Smooth muscle cell (in vitro differentiated cells): ENCODE results near the gene DOCK8. TPM values are rescaled to one million over a fixed set of nuclear protein-coding genes. Genes with fewer than 3 reads are reported as not detected.

ENCODE experiments used
- DNase-seq: peaks from one replicate; lab custom pipeline; 2025; ENCODE audit not compliant: unreplicated experiment; lab: John Stamatoyannopoulos, UW
- H2AFZ ChIP-seq: fragments of 200-600 bp; sonication (generic); 2 replicates; pipeline ENCODE4 v1.6.0; 2016; ENCODE audit warnings: antibody characterized with exemption, low read depth, mild to moderate bottlenecking
- H3F3A ChIP-seq: fragments of 200-600 bp; sonication (generic); 2 replicates; pipeline ENCODE4 v1.6.0; 2017; ENCODE audit warnings: antibody characterized with exemption, low read depth
- H3K27ac ChIP-seq: fragments of 200-600 bp; sonication (generic); 2 replicates; pipeline ENCODE4 v1.5.1; 2016; ENCODE audit warnings: low read depth, mild to moderate bottlenecking
- H3K27me3 ChIP-seq: fragments of 200-600 bp; sonication (generic); 2 replicates; pipeline ENCODE4 v1.6.1; 2016; ENCODE audit warnings: low read depth, mild to moderate bottlenecking
- H3K36me3 ChIP-seq: fragments of 200-600 bp; sonication (generic); 2 replicates; pipeline ENCODE4 v1.5.1; 2016; ENCODE audit warnings: low read depth
- H3K4me1 ChIP-seq: fragments of 200-600 bp; sonication (generic); 2 replicates; pipeline ENCODE4 v1.5.1; 2016; ENCODE audit warnings: low read depth
- H3K4me2 ChIP-seq: fragments of 200-600 bp; sonication (generic); 2 replicates; pipeline ENCODE4 v1.6.0; 2016; ENCODE audit warnings: mild to moderate bottlenecking
- H3K4me3 ChIP-seq: fragments of 200-600 bp; sonication (generic); 2 replicates; pipeline ENCODE4 v1.5.1; 2016; ENCODE audit warnings: mild to moderate bottlenecking
- H3K79me2 ChIP-seq: fragments of 200-600 bp; sonication (generic); 2 replicates; pipeline ENCODE4 v1.6.0; 2016; ENCODE audit warnings: low read depth, mild to moderate bottlenecking
- H3K9ac ChIP-seq: fragments of 200-600 bp; sonication (generic); 2 replicates; pipeline ENCODE4 v1.6.0; 2016; ENCODE audit warnings: low read depth
- H3K9me3 ChIP-seq: fragments of 200-600 bp; sonication (generic); replicated peaks from 2 replicates; pipeline ENCODE4 v1.5.1; 2016; ENCODE audit warnings: low read depth
- H4K20me1 ChIP-seq: fragments of 200-600 bp; sonication (generic); 2 replicates; pipeline ENCODE4 v1.6.0; 2016; ENCODE audit warnings: low read depth
- WGBS: methylation state at CpG from one replicate; pipeline ENCODE4 v1.1.7; 2016; ENCODE audit warnings: low lambda C conversion rate; 5-methylcytosine and 5-hydroxymethylcytosine counted together
- polyA plus RNA-seq: library from polyadenylated mRNA; unstranded; fragments of >200 nt; fragmentation: Nextera tagmentation; extraction: Ambion mirVana; gene quantifications from 2 replicates; pipeline ENCODE4 v1.2.1, GENCODE V29; 2016
- total RNA-seq: library from RNA; depleted of rRNA; stranded (reverse); fragments of >200 nt; gene quantifications from 2 replicates; pipeline ENCODE4 v1.2.3, GENCODE V29; 2014
- TF ChIP-seq, protein P1 (sequence below): fragments of 200-600 bp; sonication (generic); IDR thresholded peaks from 2 replicates; pipeline ENCODE4 v1.5.1; 2017; ENCODE audit warnings: borderline replicate concordance, mild to moderate bottlenecking, antibody characterized with exemption; ENCODE audit not compliant: insufficient read depth, poor library complexity, severe bottlenecking

DOCK8 gene
- total and polyA plus RNA-seq, 2 experiments from 2014 or later: 0.18 to 4.9 TPM

- TF ChIP-seq, protein P1, sequence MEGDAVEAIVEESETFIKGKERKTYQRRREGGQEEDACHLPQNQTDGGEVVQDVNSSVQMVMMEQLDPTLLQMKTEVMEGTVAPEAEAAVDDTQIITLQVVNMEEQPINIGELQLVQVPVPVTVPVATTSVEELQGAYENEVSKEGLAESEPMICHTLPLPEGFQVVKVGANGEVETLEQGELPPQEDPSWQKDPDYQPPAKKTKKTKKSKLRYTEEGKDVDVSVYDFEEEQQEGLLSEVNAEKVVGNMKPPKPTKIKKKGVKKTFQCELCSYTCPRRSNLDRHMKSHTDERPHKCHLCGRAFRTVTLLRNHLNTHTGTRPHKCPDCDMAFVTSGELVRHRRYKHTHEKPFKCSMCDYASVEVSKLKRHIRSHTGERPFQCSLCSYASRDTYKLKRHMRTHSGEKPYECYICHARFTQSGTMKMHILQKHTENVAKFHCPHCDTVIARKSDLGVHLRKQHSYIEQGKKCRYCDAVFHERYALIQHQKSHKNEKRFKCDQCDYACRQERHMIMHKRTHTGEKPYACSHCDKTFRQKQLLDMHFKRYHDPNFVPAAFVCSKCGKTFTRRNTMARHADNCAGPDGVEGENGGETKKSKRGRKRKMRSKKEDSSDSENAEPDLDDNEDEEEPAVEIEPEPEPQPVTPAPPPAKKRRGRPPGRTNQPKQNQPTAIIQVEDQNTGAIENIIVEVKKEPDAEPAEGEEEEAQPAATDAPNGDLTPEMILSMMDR: no peak
- Histone ChIP-seq H3K36me3 (no peaks in the 10 kb centered on the region), H3K4me2 (peak overlapping the region; percentile 18), H3K4me1 (no peaks in the 10 kb centered on the region), H3K27me3 (no peaks in the 10 kb centered on the region), H3F3A (no peaks in the 10 kb centered on the region), H3K4me3 (no peak overlapping the region), H3K9me3 (no peaks in the 10 kb centered on the region), H3K27ac (peak overlapping the region; percentile 85), H3K9ac (peak overlapping the region; percentile 71), H2AFZ (no peak overlapping the region), H4K20me1 (no peaks in the 10 kb centered on the region), H3K79me2 (no peaks in the 10 kb centered on the region)
- DNase-seq: no peak
- 50% methylated on average over 10 of the region's 10 CpGs for WGBS
These were observed 90.0 kb downstream of the DOCK8 start for GRCh38 chr9:304519-305185.

DNA sequence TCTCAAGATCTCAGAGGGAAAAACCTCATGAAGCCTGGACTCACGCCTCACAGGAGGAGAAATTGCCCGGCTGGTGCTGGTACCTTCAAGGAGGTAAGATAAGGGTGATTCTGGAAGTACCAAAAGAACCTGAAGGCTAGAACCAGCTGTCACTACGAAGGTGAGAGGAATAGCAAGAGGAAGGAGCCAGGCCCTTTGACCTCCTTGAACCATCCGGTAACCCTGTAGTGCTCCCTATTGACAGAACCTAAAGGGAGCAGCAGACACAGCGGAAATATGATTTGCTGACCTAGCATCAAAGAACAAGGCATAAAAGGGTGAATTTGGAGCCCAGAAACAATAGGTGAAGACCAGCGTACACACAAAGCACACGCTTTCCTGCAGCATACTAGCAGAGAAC lies 92.2 kb downstream of the DOCK8 start:
- Histone ChIP-seq H3F3A (no peaks in the 10 kb centered on the region), H2AFZ (no peak overlapping the region), H3K27me3 (no peaks in the 10 kb centered on the region), H3K9me3 (no peaks in the 10 kb centered on the region), H4K20me1 (no peaks in the 10 kb centered on the region), H3K9ac (no peak overlapping the region), H3K4me2 (no peak overlapping the region), H3K4me3 (no peak overlapping the region), H3K27ac (no peak overlapping the region), H3K4me1 (no peaks in the 10 kb centered on the region), H3K79me2 (no peaks in the 10 kb centered on the region), H3K36me3 (no peaks in the 10 kb centered on the region)
- DNase-seq: no peak
- 86% methylated on average over 7 of the region's 7 CpGs for WGBS
- TF ChIP-seq, protein P1: no peak

- no peaks in the 10 kb centered on the region for H3K79me2 ChIP-seq
- no peaks in the 10 kb centered on the region for H4K20me1 ChIP-seq
- no peak overlapping the region for H3K9ac ChIP-seq
- no peaks in the 10 kb centered on the region for H3F3A ChIP-seq
- TF ChIP-seq, protein P1: no peak
- no peaks in the 10 kb centered on the region for H3K9me3 ChIP-seq
- H3K27ac ChIP-seq: peak overlapping the region; percentile 24
- whole genome bisulfite sequencing: 78% methylated on average over 14 of the region's 14 CpGs
- DNase-seq: no peak
- peaks cover 11% of the 10 kb centered on the region for H3K4me1 ChIP-seq
- no peak overlapping the region for H2AFZ ChIP-seq
- H3K4me3 ChIP-seq: no peak overlapping the region
- H3K4me2 ChIP-seq: no peak overlapping the region
- no peaks in the 10 kb centered on the region for H3K27me3 ChIP-seq
- H3K36me3 ChIP-seq: no peaks in the 10 kb centered on the region
These were observed 97.2 kb downstream of the DOCK8 start for GRCh38 chr9:311841-312240.
